GM21360 (cell line): Measurements from ENCODE around the gene TMEM132A.

Source experiments
- ATAC-seq: cut with Tn5 transposase; IDR thresholded peaks from one replicate; pipeline ENCODE4 v1.9.1; 2021; ENCODE audit warnings: mild to moderate bottlenecking, moderate library complexity; ENCODE audit not compliant: unreplicated experiment

Gene TMEM132A

GRCh38 chr11:60935676-60936442 lies 11.6 kb downstream of the TMEM132A start:
- no peak for ATAC-seq

GRCh38 chr11:60936467-60937143 lies 12.3 kb downstream of the TMEM132A start:
- ATAC-seq = no peak

GRCh38 chr11:60937144-60937527 lies 12.9 kb downstream of the TMEM132A start:
- ATAC-seq = no peak

GRCh38 chr11:60937811-60938210 lies 13.6 kb downstream of the TMEM132A start:
- no peak for ATAC-seq

GRCh38 chr11:60938500-60938899 lies 14.2 kb downstream of the TMEM132A start:
- no peak for ATAC-seq

GRCh38 chr11:60939301-60939700 lies 15.0 kb downstream of the TMEM132A start:
- no peak for ATAC-seq

- no peak for ATAC-seq
Observed at GRCh38 chr11:60939855-60940254, 15.6 kb downstream of the TMEM132A start.

- no peak for ATAC-seq
Observed at GRCh38 chr11:60941371-60942119, 17.3 kb downstream of the TMEM132A start.

- ATAC-seq = no peak
Observed at GRCh38 chr11:60942219-60942618, 18.0 kb downstream of the TMEM132A start.

GRCh38 chr11:60942970-60943565 lies 18.8 kb downstream of the TMEM132A start:
- ATAC-seq = no peak

GRCh38 chr11:60944490-60945294 lies 20.4 kb downstream of the TMEM132A start:
- no peak for ATAC-seq

- ATAC-seq = no peak
Observed at GRCh38 chr11:60945295-60945667, 21.0 kb downstream of the TMEM132A start.

- no peak for ATAC-seq
Observed at GRCh38 chr11:60946601-60947264, 22.5 kb downstream of the TMEM132A start.

GRCh38 chr11:60947700-60948099 lies 23.4 kb downstream of the TMEM132A start:
- no peak for ATAC-seq

GRCh38 chr11:60948250-60948649 lies 24.0 kb downstream of the TMEM132A start:
- no peak for ATAC-seq

GRCh38 chr11:60950024-60950423 lies 25.8 kb downstream of the TMEM132A start:
- no peak for ATAC-seq

GRCh38 chr11:60950933-60951605 lies 26.8 kb downstream of the TMEM132A start:
- ATAC-seq = no peak

- no peak for ATAC-seq
Observed at GRCh38 chr11:60951606-60951903, 27.3 kb downstream of the TMEM132A start.

- peak; percentile 53 for ATAC-seq
Observed at GRCh38 chr11:60951904-60952741, 27.9 kb downstream of the TMEM132A start, which contains the start of gene SLC15A3. SLC15A3 (minus strand) TSS chr11:60952176; CDS start chr11:60951551, 625 bp downstream.
